Sigmoid colon (tissue), 7 donors: Measurements from ENCODE around the gene CDON. TPM values are rescaled to one million over a fixed set of nuclear protein-coding genes. Genes with fewer than 3 reads are reported as not detected.

ENCODE experiments used
- DNase-seq: peaks from one replicate; pipeline ENCODE4 v3.0.0-alpha.2; 2019
- H3K27ac ChIP-seq, 4 donors: fragments of 200-600 bp; sonication (generic); one replicate each; pipeline ENCODE4 v1.5.1; 2016 to 2019; ENCODE audit warnings: mild to moderate bottlenecking in 1 of 4
- H3K27me3 ChIP-seq, 3 donors: fragments of 200-600 bp; sonication (generic); one replicate each; pipeline ENCODE4 v1.5.1; 2019; ENCODE audit warnings: mild to moderate bottlenecking in 1 of 3
- H3K36me3 ChIP-seq, 4 donors: fragments of 200-600 bp; sonication (generic); one replicate each; pipeline ENCODE4 v1.5.1; 2016 to 2019
- H3K4me1 ChIP-seq, 4 donors: fragments of 200-600 bp; sonication (generic); one replicate each; pipeline ENCODE4 v1.5.1; 2017 to 2019
- H3K4me3 ChIP-seq, 4 donors: fragments of 200-600 bp; sonication (generic); one replicate each; pipeline ENCODE4 v1.5.1; 2017 to 2019; ENCODE audit warnings: mild to moderate bottlenecking in 2 of 4, moderate library complexity in 1 of 4
- H3K9me3 ChIP-seq, 4 donors: fragments of 200-600 bp in 3 of 4; sonication (generic) in 3 of 4; one replicate each; pipeline versions ENCODE4 v1.5.1 to v1.6.1; 2013 to 2019
- CTCF ChIP-seq, 4 experiments: fragments of 450-650 bp in 3 of 4; fragments of 200-600 bp in 1 of 4; IDR thresholded peaks; one replicate each; pipeline ENCODE4 v1.5.1; 2016 to 2019; ENCODE audit warnings: antibody characterized with exemption in 4 of 4, mild to moderate bottlenecking in 3 of 4, moderate library complexity in 2 of 4
- EP300 ChIP-seq, 4 donors: sonication (generic); formaldehyde crosslinking; IDR thresholded peaks; one replicate each; pipeline ENCODE4 v1.6.1; 2017; ENCODE audit warnings: antibody characterized with exemption in 4 of 4
- POLR2A ChIP-seq, 2 donors: fragments of 450-650 bp; IDR thresholded peaks; one replicate each; pipeline ENCODE4 v1.6.1; 2016; ENCODE audit warnings: antibody characterized with exemption in 2 of 2, mild to moderate bottlenecking in 2 of 2, moderate library complexity in 2 of 2
- POLR2AphosphoS5 ChIP-seq, 4 donors: sonication (generic); formaldehyde crosslinking; IDR thresholded peaks; one replicate each; pipeline ENCODE4 v1.6.1; 2017; ENCODE audit warnings: antibody characterized with exemption in 4 of 4
- WGBS, 2 donors: extraction: QIAGEN DNeasy Blood & Tissue Kit; methylation state at CpG; one replicate each; pipeline ENCODE4 v1.1.7; 2013; 5-methylcytosine and 5-hydroxymethylcytosine counted together
- intact Hi-C: fragments of 100-400 bp; cut with DNase I; formaldehyde crosslinking; loops from one replicate; pipeline ENCODE4 v1.15.1; 2023
- polyA plus RNA-seq, 3 donors: library from polyadenylated mRNA; stranded (reverse); fragments of 200-250 nt; gene quantifications; one replicate each; pipeline ENCODE4 v1.2.3, GENCODE V29; 2013
- total RNA-seq, 4 donors: library from RNA; depleted of rRNA; stranded (reverse); fragments of >200 nt; gene quantifications; one replicate each; pipeline ENCODE4 v1.1.0, GENCODE V29; 2016
- donor health status: healthy with polysubstance abuse.
- donor health status: Bipolar disorder and iron deficiency.
- donor health status: healthy.

CDON gene
- total and polyA plus RNA-seq, 7 donors, result under 0.01 to 88.1 (median 48.9) TPM

DNA sequence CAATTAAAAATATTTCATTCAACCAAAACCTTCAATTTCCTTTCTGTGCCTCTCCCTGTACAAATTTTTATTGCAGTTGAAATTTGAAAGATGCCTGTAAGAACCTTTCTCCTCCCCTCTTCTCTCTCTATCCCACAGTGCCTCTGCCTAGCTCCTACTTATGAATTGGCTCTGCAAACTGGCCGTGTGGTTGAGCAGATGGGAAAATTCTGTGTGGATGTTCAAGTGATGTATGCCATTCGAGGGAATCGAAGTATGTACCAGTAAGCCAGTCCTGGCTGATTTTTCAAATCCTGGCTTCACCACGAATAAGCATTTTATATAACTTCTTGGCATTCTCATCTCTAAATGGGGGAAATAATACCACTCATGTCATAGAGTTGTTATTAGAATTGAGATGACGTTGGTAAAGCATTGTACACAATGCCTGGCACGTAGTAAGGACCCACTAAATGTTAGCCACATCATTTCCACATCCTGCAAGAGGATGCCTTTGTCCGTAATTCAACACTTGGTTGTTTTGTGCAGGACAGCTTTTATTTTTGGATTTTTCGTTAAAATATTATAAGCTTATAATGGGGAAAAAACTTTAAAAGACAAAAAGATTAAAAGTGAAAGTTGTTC lies 152.3 kb downstream of the CDON start:
- 75 to 84% methylated on average over 8 of the region's 8 CpGs for WGBS, 2 donors
- H3K27ac ChIP-seq, result no peak overlapping the region
- H3K4me3 ChIP-seq, result no peak overlapping the region

More for the DNA sequence above, 152.3 kb downstream of the CDON start:
- H3K4me1 ChIP-seq, result no peaks in the 10 kb centered on the region
- intact Hi-C loops, result no loop called here
- TF ChIP-seq POLR2AphosphoS5 (IDR thresholded peaks at IDR 0.05) (no peak), CTCF (IDR thresholded peaks at IDR 0.05) (no peak), POLR2A (IDR thresholded peaks at IDR 0.05) (no peak), EP300 (IDR thresholded peaks at IDR 0.05) (no peak)
- H3K9me3 ChIP-seq, result no peaks in the 10 kb centered on the region
- H3K36me3 ChIP-seq, result no peaks in the 10 kb centered on the region
- peaks cover 4 to 12% (median 7%) of the 10 kb centered on the region in 3 donors for H3K27me3 ChIP-seq
- no peak for DNase-seq

Other genes with a start within 250 kb of the CDON start
- not detected for gene PATE4, start 229.6 kb downstream of the CDON start, total RNA-seq
- not detected for gene PATE4, start 229.6 kb downstream of the CDON start, polyA plus RNA-seq
- gene HYLS1, start 175.2 kb downstream of the CDON start, total RNA-seq, result 1 to 10 TPM; 6.1 to 8.7 (median 6.9) TPM
- gene HYLS1, start 175.2 kb downstream of the CDON start, polyA plus RNA-seq, result 1 to 10 TPM; 3.0 to 4.6 (median 3.6) TPM
- gene PUS3, start 159.7 kb downstream of the CDON start, total RNA-seq, result 10 to 100 TPM in 3 of 4 donors, 1 to 10 TPM in 1; 6.4 to 21.6 (median 11.9) TPM
- 1 to 10 TPM; 7.6 to 9.2 (median 7.8) TPM for gene PUS3, start 159.7 kb downstream of the CDON start, polyA plus RNA-seq
- gene DDX25, start 158.4 kb downstream of the CDON start, total RNA-seq, result 1 to 10 TPM in 1 of 4 donors, under 1 TPM in 3; 0.14 to 1.7 (median 0.44) TPM
- gene DDX25, start 158.4 kb downstream of the CDON start, polyA plus RNA-seq, result under 1 TPM in 2 of 3 donors, not detected in 1; 0.23 to 0.60 TPM
- gene VSIG10L2, start 116.8 kb downstream of the CDON start, total RNA-seq, result under 1 TPM in 1 of 4 donors, not detected in 3; 0.68 TPM
- gene VSIG10L2, start 116.8 kb downstream of the CDON start, polyA plus RNA-seq, result not detected
- 10 to 100 TPM; 14.3 to 24.4 (median 17.6) TPM for gene RPUSD4, start 148.8 kb upstream of the CDON start, total RNA-seq
- 10 to 100 TPM in 2 of 3 donors, 1 to 10 TPM in 1; 7.9 to 22.5 (median 10.8) TPM for gene RPUSD4, start 148.8 kb upstream of the CDON start, polyA plus RNA-seq
- 10 to 100 TPM; 13.3 to 22.2 (median 16.2) TPM for gene FAM118B, start 148.9 kb upstream of the CDON start, total RNA-seq
- 10 to 100 TPM; 25.8 to 54.3 (median 43.2) TPM for gene FAM118B, start 148.9 kb upstream of the CDON start, polyA plus RNA-seq
- 10 to 100 TPM; 51.0 to 66.5 (median 57.2) TPM for gene SRPRA, start 206.0 kb upstream of the CDON start, total RNA-seq
- gene SRPRA, start 206.0 kb upstream of the CDON start, polyA plus RNA-seq, result 10 to 100 TPM in 2 of 3 donors, 1 to 10 TPM in 1; 7.8 to 62.1 (median 15.7) TPM
- gene FOXRED1, start 206.3 kb upstream of the CDON start, total RNA-seq, result 10 to 100 TPM; 14.5 to 46.0 (median 15.3) TPM
- 10 to 100 TPM; 10.8 to 36.5 (median 24.7) TPM for gene FOXRED1, start 206.3 kb upstream of the CDON start, polyA plus RNA-seq
- 10 to 100 TPM in 1 of 4 donors, 1 to 10 TPM in 3; 6.9 to 11.5 (median 8.1) TPM for gene TIRAP, start 220.2 kb upstream of the CDON start, total RNA-seq
- gene TIRAP, start 220.2 kb upstream of the CDON start, polyA plus RNA-seq, result 10 to 100 TPM in 2 of 3 donors, 1 to 10 TPM in 1; 4.2 to 11.4 (median 10.9) TPM
- gene DCPS, start 241.2 kb upstream of the CDON start, total RNA-seq, result 1 to 10 TPM; 7.6 to 10.0 (median 9.3) TPM
- gene DCPS, start 241.2 kb upstream of the CDON start, polyA plus RNA-seq, result 10 to 100 TPM in 2 of 3 donors, 1 to 10 TPM in 1; 9.0 to 30.0 (median 15.0) TPM